Panc1 (cell line): ENCODE results near the gene CFDP1. TPM values are rescaled to one million over a fixed set of nuclear protein-coding genes. Genes with fewer than 3 reads are reported as not detected.
A peak's percentile ranks its signal among the peaks of the same experiment; 100 is the strongest.

Experiments
- ATAC-seq: fragments of 200-7000 bp; cut with Tn5 transposase; 2 replicates; pipeline ENCODE4 v1.9.1; 2020; ENCODE audit warnings: mild to moderate bottlenecking, moderate library complexity
- BruUV-seq: library from RNA; stranded (reverse); fragments of 400-500 nt; replicated peaks from 2 replicates; lab custom pipeline; 2021; lab: Mats Ljungman, UMichigan
- CTCF ChIA-PET: fragments of 300-600 bp; sonication (Branson Sonifier 250); formaldehyde crosslinking; loops from one replicate; lab custom pipeline; 2022; ENCODE audit warnings: antibody characterized with exemption; lab: Charles Lee
- POLR2A ChIA-PET: fragments of 300-600 bp; sonication (Branson Sonifier 250); formaldehyde crosslinking; loops from one replicate; lab custom pipeline; 2022; ENCODE audit warnings: antibody characterized with exemption; lab: Charles Lee
- DNase-seq: peaks from one replicate; pipeline ENCODE4 v3.0.0-alpha.2; 2010; ENCODE audit warnings: low read depth, low spot score
- H3K27ac ChIP-seq: 2 replicates; pipeline ENCODE4 v1.5.1; 2011; ENCODE audit warnings: mild to moderate bottlenecking, low read length, inconsistent platforms
- H3K27me3 ChIP-seq: fragments of 200-500 bp; sonication (Bioruptor generic); 2 replicates; pipeline ENCODE4 v1.6.0; 2014; ENCODE audit warnings: low read length, inconsistent platforms; ENCODE audit not compliant: control insufficient read depth, insufficient read depth
- H3K36me3 ChIP-seq: fragments of 200-500 bp; sonication (Bioruptor generic); 2 replicates; pipeline ENCODE4 v1.5.1; 2014; ENCODE audit warnings: inconsistent platforms, mild to moderate bottlenecking, low read length, moderate library complexity; ENCODE audit not compliant: control insufficient read depth, insufficient read depth
- H3K4me1 ChIP-seq: 2 replicates; pipeline ENCODE4 v1.5.1; 2011; ENCODE audit warnings: inconsistent platforms, mild to moderate bottlenecking, low read length, moderate library complexity; ENCODE audit not compliant: control insufficient read depth, insufficient read depth
- H3K4me3 ChIP-seq, 2 experiments: 2 replicates each; pipeline ENCODE4 v1.5.1; 2011 to 2012; ENCODE audit warnings: low read depth in 2 of 2, low read length in 2 of 2, mild to moderate bottlenecking in 2 of 2, inconsistent platforms in 1 of 2, moderate library complexity in 1 of 2
- H3K9me3 ChIP-seq: fragments of 200-500 bp; sonication (Bioruptor generic); 2 replicates; pipeline ENCODE4 v1.5.1; 2014; ENCODE audit warnings: low read depth, mild to moderate bottlenecking, inconsistent platforms, low read length, moderate library complexity; ENCODE audit not compliant: control insufficient read depth, insufficient read depth
- CTCF ChIP-seq: fragments of 450-650 bp; IDR thresholded peaks from 2 replicates; pipeline ENCODE4 v1.5.1; 2017; ENCODE audit warnings: mild to moderate bottlenecking
- POLR2AphosphoS5 ChIP-seq: IDR thresholded peaks from 2 replicates; pipeline ENCODE4 v1.6.1; 2012; ENCODE audit warnings: mild to moderate bottlenecking, low read depth, low read length, moderate library complexity
- REST ChIP-seq, 2 experiments: IDR thresholded peaks; 2 replicates each; pipeline ENCODE4 v1.6.1; 2011 to 2012; ENCODE audit warnings: low read depth in 2 of 2, control low read depth in 1 of 2, low read length in 1 of 2, mild to moderate bottlenecking in 1 of 2, moderate library complexity in 1 of 2; ENCODE audit not compliant: insufficient read depth in 1 of 2
- SIN3A ChIP-seq: IDR thresholded peaks from 2 replicates; pipeline ENCODE4 v1.6.1; 2012; ENCODE audit warnings: low read depth, mild to moderate bottlenecking, low read length, moderate library complexity, borderline replicate concordance; ENCODE audit not compliant: insufficient read depth
- TCF7L2 ChIP-seq: IDR thresholded peaks from 2 replicates; pipeline ENCODE4 v1.6.1; 2011; ENCODE audit warnings: mild to moderate bottlenecking, low read depth, low read length, inconsistent platforms
- in situ Hi-C: cut with HindIII; loops from 2 replicates; pipeline ENCODE4 v1.10.0; 2016; ENCODE audit warnings: low sequenced_read_pairs, low pct_unique_long_range_greater_than_20kb
- intact Hi-C: fragments of 100-400 bp; cut with micrococcal nuclease; formaldehyde crosslinking; loops from one replicate; pipeline ENCODE4 v1.10.0; 2022; ENCODE audit not compliant: unreplicated experiment
- total RNA-seq: library from RNA; stranded (reverse); gene quantifications from one replicate; pipeline ENCODE4 v1.2.1, GENCODE V29; 2021; ENCODE audit not compliant: unreplicated experiment

The CFDP1 gene
- total RNA-seq, 1 experiment from 2014 or later = 25.7 TPM

GRCh38 chr16:75248536-75249380 lies 184.5 kb downstream of the CFDP1 start:
- no peak for TF ChIP-seq TCF7L2
- no peak for TF ChIP-seq POLR2AphosphoS5
- TF ChIP-seq REST (IDR thresholded peaks at IDR 0.05; ENCODE audit: insufficient read depth in 1 of 2, low read depth in 2 of 2, low read length in 1 of 2) = no peak
- no peak for TF ChIP-seq CTCF
- TF ChIP-seq SIN3A = no peak
- Histone ChIP-seq H3K36me3 (no peaks in the 10 kb centered on the region), H3K4me1 (peaks cover 74% of the 10 kb centered on the region), H3K27me3 (no peaks in the 10 kb centered on the region), H3K27ac (peak overlapping the region; percentile 95), H3K4me3 (peak overlapping the region; percentile 70 to 78), H3K9me3 (no peaks in the 10 kb centered on the region)
- in situ Hi-C loops (no loop called here), intact Hi-C loops (no loop called here)
- ATAC-seq = no peak
- BruUV-seq = no TSS peak
- CTCF ChIA-PET = no interaction called here
- POLR2A ChIA-PET = no interaction called here
- DNase-seq = no peak

- POLR2A ChIA-PET = no interaction called here
- no peaks in the 10 kb centered on the region for H3K36me3 ChIP-seq
- peak overlapping the region; percentile 95 for H3K27ac ChIP-seq
- no TSS peak for BruUV-seq
- DNase-seq (no peak), ATAC-seq (no peak)
- H3K4me3 ChIP-seq = peak overlapping the region; percentile 70 to 78
- H3K9me3 ChIP-seq = no peaks in the 10 kb centered on the region
- CTCF ChIA-PET = no interaction called here
- H3K27me3 ChIP-seq = no peaks in the 10 kb centered on the region
- in situ Hi-C loops (no loop called here), intact Hi-C loops (no loop called here)
- peaks cover 72% of the 10 kb centered on the region for H3K4me1 ChIP-seq
- TF ChIP-seq SIN3A = no peak
- no peak for TF ChIP-seq CTCF
- no peak for TF ChIP-seq REST (IDR thresholded peaks at IDR 0.05; ENCODE audit: insufficient read depth in 1 of 2, low read depth in 2 of 2, low read length in 1 of 2)
Measured at GRCh38 chr16:75248142-75248535, 185.2 kb downstream of the CFDP1 start.
